Tibial artery (tissue), 4 donors: ENCODE data around the gene ZFAND3.

Source experiments
- DNase-seq, 2 donors: peaks; one replicate each; pipeline ENCODE4 v3.0.0-alpha.2; 2019
- H3K27ac ChIP-seq, 2 donors: fragments of 200-600 bp; sonication (generic) in 1 of 2; 1 replicate in 1 of 2; 2 replicates in 1 of 2; pipeline ENCODE4 v1.5.1; 2018 to 2019; ENCODE audit warnings: mild to moderate bottlenecking in 1 of 2
- H3K27me3 ChIP-seq, 2 donors: fragments of 200-600 bp; sonication (generic) in 1 of 2; one replicate each; pipeline versions ENCODE4 v1.5.1 to v1.6.0; 2016 to 2019
- H3K36me3 ChIP-seq, 3 donors: fragments of 200-600 bp; sonication (generic) in 2 of 3; one replicate each; pipeline ENCODE4 v1.5.1; 2016 to 2019; ENCODE audit warnings: mild to moderate bottlenecking in 2 of 3
- H3K4me1 ChIP-seq, 4 donors: fragments of 200-600 bp; sonication (generic) in 2 of 4; 1 replicate in 3 of 4; 2 replicates in 1 of 4; pipeline ENCODE4 v1.5.1; 2016 to 2019
- H3K4me3 ChIP-seq, 2 donors: fragments of 200-600 bp; sonication (generic) in 1 of 2; 1 replicate in 1 of 2; 2 replicates in 1 of 2; pipeline ENCODE4 v1.5.1; 2018 to 2019; ENCODE audit warnings: mild to moderate bottlenecking in 2 of 2
- H3K9me3 ChIP-seq, 3 donors: fragments of 200-600 bp; sonication (generic) in 1 of 3; one replicate each; pipeline ENCODE4 v1.5.1; 2016 to 2019
- CTCF ChIP-seq, 2 experiments: fragments of 200-600 bp in 1 of 2; fragments of 450-650 bp in 1 of 2; IDR thresholded peaks; one replicate each; pipeline ENCODE4 v1.5.1; 2017 to 2019; ENCODE audit warnings: antibody characterized with exemption in 2 of 2, mild to moderate bottlenecking in 1 of 2, moderate library complexity in 1 of 2
- intact Hi-C: fragments of 100-400 bp; cut with DNase I; formaldehyde crosslinking; loops from one replicate; pipeline ENCODE4 v1.15.0; 2023; ENCODE audit warnings: low total_unique reads

Gene ZFAND3

DNA sequence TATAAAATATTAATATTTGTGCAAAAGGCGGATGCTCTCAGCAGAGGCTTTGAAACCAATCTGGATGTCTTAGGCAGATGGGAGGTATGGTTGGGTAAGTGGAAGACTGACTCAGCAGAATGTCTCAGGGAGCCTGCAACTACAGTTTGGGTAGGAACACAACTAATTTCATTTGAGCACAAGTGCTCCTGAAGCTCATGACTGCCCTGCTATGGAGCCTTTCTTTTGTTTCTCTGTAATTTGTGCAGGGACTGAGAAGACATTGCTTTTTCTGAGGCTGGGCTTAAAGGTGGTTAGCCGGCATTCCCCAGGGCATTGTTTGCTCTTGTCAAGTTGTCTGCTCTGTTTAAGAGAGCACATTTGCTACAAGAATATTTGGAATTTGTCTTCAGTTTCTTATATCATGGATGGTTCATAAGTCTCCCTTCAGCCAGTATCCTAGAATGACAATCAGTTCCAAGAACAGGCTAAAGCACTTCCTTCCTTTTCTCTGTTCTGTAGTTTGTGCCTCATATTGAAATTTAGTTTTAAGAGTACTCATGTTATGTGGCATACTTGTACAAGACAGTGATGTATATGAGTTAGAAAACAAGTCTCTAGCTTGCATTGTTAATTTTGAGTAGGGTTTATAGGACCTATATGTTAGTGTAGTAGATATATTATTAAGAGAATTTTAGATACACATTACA lies 208.3 kb downstream of the ZFAND3 start:
- H3K27ac ChIP-seq: no peak overlapping the region
- no peaks in the 10 kb centered on the region for H3K9me3 ChIP-seq
- H3K27me3 ChIP-seq: no peaks in the 10 kb centered on the region
- H3K4me3 ChIP-seq: no peak overlapping the region
- intact Hi-C loops: no loop called here
- peaks cover 0 to 9% (median 4%) of the 10 kb centered on the region in 4 donors for H3K4me1 ChIP-seq
- H3K36me3 ChIP-seq: no peaks in the 10 kb centered on the region
- no peak for TF ChIP-seq CTCF (IDR thresholded peaks at IDR 0.05)
- DNase-seq: no peak

- no peaks in the 10 kb centered on the region for H3K27me3 ChIP-seq
- no peak overlapping the region for H3K27ac ChIP-seq
- no peaks in the 10 kb centered on the region for H3K36me3 ChIP-seq
- no peaks in the 10 kb centered on the region for H3K9me3 ChIP-seq
- H3K4me3 ChIP-seq: no peak overlapping the region
- no peak for DNase-seq
- intact Hi-C loops: loop anchor here (10.0 kb wide), 1 partner anchor 464 kb away; no protein-coding TSS in a partner anchor
- H3K4me1 ChIP-seq: peaks cover 0 to 35% (median 12%) of the 10 kb centered on the region in 4 donors
- no peak for TF ChIP-seq CTCF (IDR thresholded peaks at IDR 0.05)
These were observed 210.9 kb downstream of the ZFAND3 start for GRCh38 chr6:38030380-38030779.

DNA sequence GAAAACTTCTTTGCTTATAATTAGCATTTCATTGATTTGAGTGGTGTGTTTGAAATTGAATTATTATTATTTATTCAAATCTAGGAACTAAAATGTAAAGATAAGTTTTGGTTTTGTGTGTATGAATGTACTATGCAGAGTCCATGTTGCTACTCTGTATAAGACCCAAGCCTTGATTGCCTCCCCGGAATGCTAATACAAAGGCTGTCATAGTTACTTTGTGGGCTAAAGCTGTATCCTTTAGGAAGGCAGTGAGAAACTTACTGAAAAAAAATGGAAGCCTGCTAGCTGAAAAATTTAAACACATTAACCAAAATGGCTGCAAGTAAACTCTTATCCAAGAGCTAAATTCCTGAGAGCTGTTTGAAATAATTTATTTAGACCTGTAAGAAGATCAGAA lies 213.3 kb downstream of the ZFAND3 start:
- no peaks in the 10 kb centered on the region for H3K27me3 ChIP-seq
- TF ChIP-seq CTCF (IDR thresholded peaks at IDR 0.05): no peak
- intact Hi-C loops: loop anchor here (10.0 kb wide), 1 partner anchor 462 kb away; no protein-coding TSS in a partner anchor

DNA sequence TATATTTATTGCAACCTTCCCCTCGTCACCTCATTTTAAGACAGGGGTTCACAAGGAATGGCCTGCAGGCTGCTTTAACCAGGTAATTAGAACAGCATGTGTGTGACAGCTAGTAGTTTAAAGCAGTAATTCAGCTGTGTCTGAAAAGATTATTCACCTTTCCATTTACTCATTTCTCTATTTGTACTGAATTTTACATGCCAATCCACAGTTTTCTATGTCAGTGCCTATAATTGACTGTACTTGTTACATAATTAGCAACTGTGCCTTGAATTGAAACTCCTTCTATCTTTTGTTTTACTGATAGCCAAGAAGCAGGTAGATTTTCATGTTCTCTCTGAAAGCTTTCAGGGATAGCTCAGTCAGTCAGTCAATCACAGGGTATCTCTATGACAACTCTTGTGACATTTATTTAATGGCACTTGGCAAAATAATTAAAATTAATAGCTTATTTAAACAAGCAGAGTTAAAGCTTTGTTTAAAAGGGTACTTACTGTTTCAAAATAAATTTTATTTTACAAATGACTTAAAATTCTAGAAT lies 214.0 kb downstream of the ZFAND3 start:
- no peak for TF ChIP-seq CTCF (IDR thresholded peaks at IDR 0.05)
- intact Hi-C loops: loop anchor here (10.0 kb wide), 1 partner anchor 461 kb away; no protein-coding TSS in a partner anchor
- no peaks in the 10 kb centered on the region for H3K27me3 ChIP-seq
- H3K4me1 ChIP-seq: peaks cover 0 to 38% (median 8%) of the 10 kb centered on the region in 4 donors
- H3K4me3 ChIP-seq: no peak overlapping the region
- no peak overlapping the region for H3K27ac ChIP-seq
- no peak for DNase-seq
- H3K36me3 ChIP-seq: no peaks in the 10 kb centered on the region
- no peaks in the 10 kb centered on the region for H3K9me3 ChIP-seq

More for the DNA sequence above, 213.3 kb downstream of the ZFAND3 start:
- H3K4me1 ChIP-seq: peaks cover 0 to 39% (median 9%) of the 10 kb centered on the region in 4 donors
- H3K9me3 ChIP-seq: no peaks in the 10 kb centered on the region
- DNase-seq: no peak
- no peak overlapping the region for H3K27ac ChIP-seq
- H3K4me3 ChIP-seq: no peak overlapping the region
- no peaks in the 10 kb centered on the region for H3K36me3 ChIP-seq

GRCh38 chr6:38034274-38034914 lies 214.9 kb downstream of the ZFAND3 start:
- intact Hi-C loops: loop anchor here (10.0 kb wide), 1 partner anchor 460 kb away; no protein-coding TSS in a partner anchor
- peaks cover 0 to 31% (median 8%) of the 10 kb centered on the region in 4 donors for H3K4me1 ChIP-seq

More at GRCh38 chr6:38034274-38034914, 214.9 kb downstream of the ZFAND3 start:
- Histone ChIP-seq H3K4me3 (no peak overlapping the region), H3K27me3 (no peaks in the 10 kb centered on the region), H3K27ac (no peak overlapping the region), H3K36me3 (no peaks in the 10 kb centered on the region), H3K9me3 (no peaks in the 10 kb centered on the region)
- peak; percentile 35 to 38 for TF ChIP-seq CTCF (IDR thresholded peaks at IDR 0.05)
- no peak for DNase-seq
